Measurements from ENCODE around the gene SLIT3.

- TF ChIP-seq, protein P1, sequence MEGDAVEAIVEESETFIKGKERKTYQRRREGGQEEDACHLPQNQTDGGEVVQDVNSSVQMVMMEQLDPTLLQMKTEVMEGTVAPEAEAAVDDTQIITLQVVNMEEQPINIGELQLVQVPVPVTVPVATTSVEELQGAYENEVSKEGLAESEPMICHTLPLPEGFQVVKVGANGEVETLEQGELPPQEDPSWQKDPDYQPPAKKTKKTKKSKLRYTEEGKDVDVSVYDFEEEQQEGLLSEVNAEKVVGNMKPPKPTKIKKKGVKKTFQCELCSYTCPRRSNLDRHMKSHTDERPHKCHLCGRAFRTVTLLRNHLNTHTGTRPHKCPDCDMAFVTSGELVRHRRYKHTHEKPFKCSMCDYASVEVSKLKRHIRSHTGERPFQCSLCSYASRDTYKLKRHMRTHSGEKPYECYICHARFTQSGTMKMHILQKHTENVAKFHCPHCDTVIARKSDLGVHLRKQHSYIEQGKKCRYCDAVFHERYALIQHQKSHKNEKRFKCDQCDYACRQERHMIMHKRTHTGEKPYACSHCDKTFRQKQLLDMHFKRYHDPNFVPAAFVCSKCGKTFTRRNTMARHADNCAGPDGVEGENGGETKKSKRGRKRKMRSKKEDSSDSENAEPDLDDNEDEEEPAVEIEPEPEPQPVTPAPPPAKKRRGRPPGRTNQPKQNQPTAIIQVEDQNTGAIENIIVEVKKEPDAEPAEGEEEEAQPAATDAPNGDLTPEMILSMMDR (IDR thresholded peaks at IDR 0.05; ENCODE audit: poor library complexity): no peak
- no peak for TF ChIP-seq EZH2 (IDR thresholded peaks at IDR 0.05; ENCODE audit: borderline replicate concordance)
These were observed 21.8 kb downstream of the SLIT3 start for GRCh38 chr5:169279125-169279524.
